Endodermal cell (in vitro differentiated cells): ENCODE results near the gene GNAQ. TPM values are rescaled to one million over a fixed set of nuclear protein-coding genes. Genes with fewer than 3 reads are reported as not detected.

Experiments
- DNase-seq: peaks from one replicate; pipeline ENCODE4 v3.0.0-alpha.2; 2017
- H3K27ac ChIP-seq: 2 replicates; pipeline ENCODE4 v1.5.1; 2013; ENCODE audit warnings: mild to moderate bottlenecking, low read depth, low read length, moderate library complexity
- H3K27me3 ChIP-seq: 2 replicates; pipeline ENCODE4 v1.6.1; 2013; ENCODE audit warnings: mild to moderate bottlenecking, low read length, moderate library complexity; ENCODE audit not compliant: insufficient read depth, control insufficient read depth, poor library complexity, severe bottlenecking
- H3K36me3 ChIP-seq: 2 replicates; pipeline ENCODE4 v1.7.0; 2013; ENCODE audit warnings: mild to moderate bottlenecking, low read length, moderate library complexity; ENCODE audit not compliant: control insufficient read depth, insufficient read depth
- H3K4me1 ChIP-seq: one replicate; pipeline ENCODE4 v1.7.0; 2013; ENCODE audit warnings: low read length; ENCODE audit not compliant: control insufficient read depth, insufficient read depth
- H3K4me3 ChIP-seq: 2 replicates; pipeline ENCODE4 v1.5.1; 2013; ENCODE audit warnings: mild to moderate bottlenecking, low read length, moderate library complexity
- H3K9ac ChIP-seq: 2 replicates; pipeline ENCODE4 v1.6.1; 2013; ENCODE audit warnings: mild to moderate bottlenecking, low read length, moderate library complexity; ENCODE audit not compliant: poor library complexity, severe bottlenecking; ENCODE audit errors: extremely low read depth
- H3K9me3 ChIP-seq: 2 replicates; pipeline ENCODE4 v1.6.1; 2013; ENCODE audit warnings: mild to moderate bottlenecking, low read length, moderate library complexity; ENCODE audit not compliant: control insufficient read depth
- H3K27ac Mint-ChIP-seq: 2 replicates; pipeline ENCODE4 v1.8.0; 2020; ENCODE audit warnings: mixed read lengths
- H3K27me3 Mint-ChIP-seq: 2 replicates; pipeline ENCODE4 v1.8.0; 2021; ENCODE audit warnings: mild to moderate bottlenecking, mixed read lengths; ENCODE audit not compliant: insufficient read depth
- H3K36me3 Mint-ChIP-seq: 2 replicates; pipeline ENCODE4 v1.8.0; 2020; ENCODE audit warnings: low read depth, mixed read lengths
- H3K4me1 Mint-ChIP-seq: 2 replicates; pipeline ENCODE4 v1.8.0; 2020; ENCODE audit warnings: mixed read lengths
- H3K4me3 Mint-ChIP-seq: 2 replicates; pipeline ENCODE4 v1.8.0; 2020; ENCODE audit warnings: mild to moderate bottlenecking, moderate library complexity, mixed read lengths
- H3K9me3 Mint-ChIP-seq: 2 replicates; pipeline ENCODE4 v1.8.0; 2020; ENCODE audit warnings: mild to moderate bottlenecking, mixed read lengths
- WGBS, 2 experiments: methylation state at CpG; one replicate each; pipeline versions ENCODE4 v1.1.5 to v1.1.7; 2013; ENCODE audit warnings: missing lambda C conversion rate in 2 of 2, mixed read lengths in 1 of 2; ENCODE audit not compliant: insufficient coverage in 1 of 2, insufficient read length in 1 of 2; 5-methylcytosine and 5-hydroxymethylcytosine counted together
- total RNA-seq, 2 donors: library from RNA; stranded (reverse); fragmentation: NEBNext Ultra II Directional in 1 of 2; extraction: Animal tissue kit (Norgen Biotek cat#: 25700) in 1 of 2; gene quantifications; 2 replicates in 1 of 2; 3 replicates in 1 of 2; pipeline ENCODE4 v1.2.1, GENCODE V29; 2021
- TF ChIP-seq, protein P1 (sequence below): fragments of 200-600 bp; sonication (generic); conservative IDR thresholded peaks from 2 replicates; pipeline ENCODE4 v1.5.0; 2021; ENCODE audit warnings: antibody characterized with exemption, mild to moderate bottlenecking

Gene GNAQ
- total RNA-seq, 2 donors from 2014 or later, result 46.0 to 57.6 TPM

DNA sequence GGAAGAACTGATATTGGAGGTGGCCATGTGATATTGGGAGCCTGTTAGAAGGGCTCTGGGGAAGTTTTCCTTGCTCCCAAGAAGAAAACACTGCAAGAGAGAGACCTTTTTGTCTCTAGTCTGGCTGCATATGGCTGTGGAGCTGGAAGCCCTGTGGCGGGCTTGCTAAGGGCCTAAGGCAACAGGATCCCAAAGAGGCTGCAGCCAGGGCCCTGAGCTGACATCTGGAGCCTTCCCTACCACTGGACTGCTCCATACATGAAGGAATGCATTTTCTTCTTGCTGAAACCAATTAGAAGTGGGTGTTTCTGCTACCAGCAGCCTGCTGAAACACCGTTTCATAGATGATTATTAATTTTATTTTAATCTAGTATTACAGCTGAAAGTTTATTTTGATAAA lies 42.2 kb downstream of the GNAQ start:
- H3K27ac ChIP-seq, result no peak overlapping the region
- WGBS, 2 experiments, result 88% methylated on average over 2 of the region's 2 CpGs; no CpG with 5 or more reads in 1 of the 2 experiments
- Mint-ChIP-seq H3K9me3 (peaks cover 3% of the 10 kb centered on the region), H3K4me1 (peaks cover 7% of the 10 kb centered on the region), H3K4me3 (no peak overlapping the region), H3K27me3 (no peaks in the 10 kb centered on the region), H3K36me3 (peaks cover 14% of the 10 kb centered on the region), H3K27ac (no peak overlapping the region)
- peaks cover 8% of the 10 kb centered on the region for H3K36me3 ChIP-seq
- H3K4me1 ChIP-seq, result no peaks in the 10 kb centered on the region
- no peak for DNase-seq
- no peak overlapping the region for H3K4me3 ChIP-seq
- no peak overlapping the region for H3K9ac ChIP-seq
- H3K9me3 ChIP-seq, result peaks cover 6% of the 10 kb centered on the region
- no peaks in the 10 kb centered on the region for H3K27me3 ChIP-seq
- TF ChIP-seq, protein P1, sequence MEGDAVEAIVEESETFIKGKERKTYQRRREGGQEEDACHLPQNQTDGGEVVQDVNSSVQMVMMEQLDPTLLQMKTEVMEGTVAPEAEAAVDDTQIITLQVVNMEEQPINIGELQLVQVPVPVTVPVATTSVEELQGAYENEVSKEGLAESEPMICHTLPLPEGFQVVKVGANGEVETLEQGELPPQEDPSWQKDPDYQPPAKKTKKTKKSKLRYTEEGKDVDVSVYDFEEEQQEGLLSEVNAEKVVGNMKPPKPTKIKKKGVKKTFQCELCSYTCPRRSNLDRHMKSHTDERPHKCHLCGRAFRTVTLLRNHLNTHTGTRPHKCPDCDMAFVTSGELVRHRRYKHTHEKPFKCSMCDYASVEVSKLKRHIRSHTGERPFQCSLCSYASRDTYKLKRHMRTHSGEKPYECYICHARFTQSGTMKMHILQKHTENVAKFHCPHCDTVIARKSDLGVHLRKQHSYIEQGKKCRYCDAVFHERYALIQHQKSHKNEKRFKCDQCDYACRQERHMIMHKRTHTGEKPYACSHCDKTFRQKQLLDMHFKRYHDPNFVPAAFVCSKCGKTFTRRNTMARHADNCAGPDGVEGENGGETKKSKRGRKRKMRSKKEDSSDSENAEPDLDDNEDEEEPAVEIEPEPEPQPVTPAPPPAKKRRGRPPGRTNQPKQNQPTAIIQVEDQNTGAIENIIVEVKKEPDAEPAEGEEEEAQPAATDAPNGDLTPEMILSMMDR, result no peak

DNA sequence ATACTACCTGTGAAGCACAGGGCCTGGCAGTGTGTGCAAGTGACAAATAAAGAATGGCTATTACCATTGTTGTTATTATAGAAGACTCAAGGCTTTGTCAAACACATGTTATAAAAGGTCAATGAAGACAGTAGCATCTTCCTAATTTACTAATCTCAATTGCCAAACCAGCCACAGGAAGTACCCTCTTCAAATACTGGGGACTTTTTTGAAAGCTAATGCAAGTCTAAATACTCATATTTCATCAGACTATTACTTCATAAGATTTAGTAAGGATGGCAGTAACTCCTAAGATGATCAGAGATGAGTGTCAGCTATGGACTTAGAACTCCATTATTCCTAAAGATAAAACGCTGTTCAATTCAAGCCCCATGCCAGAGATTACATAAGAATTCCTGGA lies 43.0 kb downstream of the GNAQ start:
- H3K36me3 Mint-ChIP-seq, result peaks cover 14% of the 10 kb centered on the region
- no peak overlapping the region for H3K4me3 Mint-ChIP-seq
- H3K4me1 Mint-ChIP-seq, result peaks cover 7% of the 10 kb centered on the region

DNA sequence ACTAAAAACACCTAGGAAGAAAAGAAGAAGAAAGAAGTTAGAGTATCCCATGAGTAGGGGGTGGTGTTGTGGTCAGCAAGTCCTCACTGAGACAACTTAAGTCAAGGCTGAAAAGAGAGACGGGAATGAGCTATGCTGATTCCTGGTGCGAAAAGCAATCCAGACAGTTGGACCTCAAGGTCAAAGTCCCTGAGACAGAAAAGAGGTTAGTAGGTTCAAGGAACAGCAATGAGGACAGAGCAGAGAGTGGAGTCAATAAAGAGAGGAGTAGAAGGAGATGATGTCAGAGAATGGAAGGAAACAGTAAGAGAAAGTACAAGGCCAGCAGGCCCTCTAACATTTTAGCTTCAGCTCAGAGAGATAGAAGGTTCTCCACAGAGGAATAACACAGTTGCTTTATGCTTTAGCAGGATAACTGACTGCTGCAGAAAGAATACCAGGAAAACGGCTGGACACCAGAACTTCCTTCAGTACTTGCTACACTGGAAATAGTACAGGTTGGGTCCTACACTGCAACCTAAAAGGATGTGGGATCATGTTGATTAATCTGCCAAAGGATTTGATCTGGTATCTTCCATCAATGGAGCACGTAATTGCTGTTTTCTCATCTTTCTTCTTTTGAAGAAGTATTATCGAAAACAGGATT lies 43.6 kb downstream of the GNAQ start:
- H3K36me3 ChIP-seq, result peaks cover 8% of the 10 kb centered on the region
- H3K9me3 ChIP-seq, result peaks cover 6% of the 10 kb centered on the region
- H3K9me3 Mint-ChIP-seq, result peaks cover 3% of the 10 kb centered on the region
- no peaks in the 10 kb centered on the region for H3K27me3 ChIP-seq
- 93 to 98% methylated on average over 4 to 5 of the region's 5 CpGs for WGBS, 2 experiments
- H3K4me1 Mint-ChIP-seq, result peaks cover 7% of the 10 kb centered on the region
- no peak overlapping the region for H3K4me3 ChIP-seq
- DNase-seq, result no peak
- no peak overlapping the region for H3K27ac Mint-ChIP-seq
- peaks cover 14% of the 10 kb centered on the region for H3K36me3 Mint-ChIP-seq
- no peaks in the 10 kb centered on the region for H3K27me3 Mint-ChIP-seq
- TF ChIP-seq, protein P1, result no peak
- no peak overlapping the region for H3K4me3 Mint-ChIP-seq
- H3K4me1 ChIP-seq, result no peaks in the 10 kb centered on the region
- no peak overlapping the region for H3K27ac ChIP-seq
- H3K9ac ChIP-seq, result no peak overlapping the region

More for the DNA sequence above, 43.0 kb downstream of the GNAQ start:
- H3K36me3 ChIP-seq, result peaks cover 8% of the 10 kb centered on the region
- no peak overlapping the region for H3K27ac ChIP-seq
- H3K27me3 ChIP-seq, result no peaks in the 10 kb centered on the region
- DNase-seq, result no peak
- no peak overlapping the region for H3K4me3 ChIP-seq
- H3K4me1 ChIP-seq, result no peaks in the 10 kb centered on the region
- no peaks in the 10 kb centered on the region for H3K27me3 Mint-ChIP-seq
- no peak overlapping the region for H3K27ac Mint-ChIP-seq
- TF ChIP-seq, protein P1, result no peak
- peaks cover 3% of the 10 kb centered on the region for H3K9me3 Mint-ChIP-seq
- no peak overlapping the region for H3K9ac ChIP-seq
- WGBS, 2 experiments, result 83% methylated on average over 1 of the region's 1 CpG; no CpG with 5 or more reads in 1 of the 2 experiments
- peaks cover 6% of the 10 kb centered on the region for H3K9me3 ChIP-seq
